ENCODE data around the gene PXMP4.

DNA sequence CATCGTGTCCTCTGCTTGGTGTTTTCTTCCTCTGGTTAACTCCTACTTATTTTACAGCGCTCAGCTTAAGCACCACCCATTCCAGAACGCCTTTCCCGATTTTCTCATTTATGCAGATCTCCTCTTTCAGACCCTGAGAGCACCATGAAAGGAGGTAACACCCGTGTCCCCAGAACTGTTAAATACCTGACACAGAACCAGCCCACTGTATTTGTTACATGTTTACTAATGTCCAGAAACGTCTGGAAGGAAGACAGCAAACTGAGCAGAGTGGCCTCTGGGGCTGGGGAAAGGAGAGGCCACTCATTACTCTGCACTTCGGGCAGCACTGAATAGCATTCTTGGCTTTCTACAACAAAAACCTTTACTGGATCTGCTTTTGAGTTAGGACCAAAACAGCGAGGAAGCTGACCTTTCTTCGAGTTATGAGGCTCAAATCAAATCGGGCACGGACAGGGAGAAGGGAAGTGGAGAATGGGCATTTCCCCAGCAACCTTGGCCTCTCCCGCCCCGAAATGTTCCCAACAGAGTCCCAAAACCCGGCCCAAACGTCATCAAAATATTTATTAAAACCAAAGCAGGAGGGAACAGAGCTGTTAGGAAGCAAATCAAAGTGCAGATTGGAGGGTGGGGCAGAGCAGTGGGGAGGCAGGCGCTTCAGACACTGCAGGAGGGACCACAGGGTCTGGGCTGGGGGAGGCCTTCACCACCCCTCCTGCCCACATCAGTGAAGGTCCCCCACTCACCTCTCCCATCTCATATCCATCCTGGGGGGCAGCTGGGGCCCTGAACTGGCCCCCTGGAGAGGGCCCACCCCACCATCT is 44.8 kb downstream of the PXMP4 start:
- TF ChIP-seq, protein P1, sequence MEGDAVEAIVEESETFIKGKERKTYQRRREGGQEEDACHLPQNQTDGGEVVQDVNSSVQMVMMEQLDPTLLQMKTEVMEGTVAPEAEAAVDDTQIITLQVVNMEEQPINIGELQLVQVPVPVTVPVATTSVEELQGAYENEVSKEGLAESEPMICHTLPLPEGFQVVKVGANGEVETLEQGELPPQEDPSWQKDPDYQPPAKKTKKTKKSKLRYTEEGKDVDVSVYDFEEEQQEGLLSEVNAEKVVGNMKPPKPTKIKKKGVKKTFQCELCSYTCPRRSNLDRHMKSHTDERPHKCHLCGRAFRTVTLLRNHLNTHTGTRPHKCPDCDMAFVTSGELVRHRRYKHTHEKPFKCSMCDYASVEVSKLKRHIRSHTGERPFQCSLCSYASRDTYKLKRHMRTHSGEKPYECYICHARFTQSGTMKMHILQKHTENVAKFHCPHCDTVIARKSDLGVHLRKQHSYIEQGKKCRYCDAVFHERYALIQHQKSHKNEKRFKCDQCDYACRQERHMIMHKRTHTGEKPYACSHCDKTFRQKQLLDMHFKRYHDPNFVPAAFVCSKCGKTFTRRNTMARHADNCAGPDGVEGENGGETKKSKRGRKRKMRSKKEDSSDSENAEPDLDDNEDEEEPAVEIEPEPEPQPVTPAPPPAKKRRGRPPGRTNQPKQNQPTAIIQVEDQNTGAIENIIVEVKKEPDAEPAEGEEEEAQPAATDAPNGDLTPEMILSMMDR (IDR thresholded peaks at IDR 0.05): no peak
- TF ChIP-seq, protein P2, sequence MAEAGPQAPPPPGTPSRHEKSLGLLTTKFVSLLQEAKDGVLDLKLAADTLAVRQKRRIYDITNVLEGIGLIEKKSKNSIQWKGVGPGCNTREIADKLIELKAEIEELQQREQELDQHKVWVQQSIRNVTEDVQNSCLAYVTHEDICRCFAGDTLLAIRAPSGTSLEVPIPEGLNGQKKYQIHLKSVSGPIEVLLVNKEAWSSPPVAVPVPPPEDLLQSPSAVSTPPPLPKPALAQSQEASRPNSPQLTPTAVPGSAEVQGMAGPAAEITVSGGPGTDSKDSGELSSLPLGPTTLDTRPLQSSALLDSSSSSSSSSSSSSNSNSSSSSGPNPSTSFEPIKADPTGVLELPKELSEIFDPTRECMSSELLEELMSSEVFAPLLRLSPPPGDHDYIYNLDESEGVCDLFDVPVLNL (CRISPR knock-in tag; IDR thresholded peaks at IDR 0.05; ENCODE audit: borderline replicate concordance, low read depth): no peak
- TF ChIP-seq, protein P3, sequence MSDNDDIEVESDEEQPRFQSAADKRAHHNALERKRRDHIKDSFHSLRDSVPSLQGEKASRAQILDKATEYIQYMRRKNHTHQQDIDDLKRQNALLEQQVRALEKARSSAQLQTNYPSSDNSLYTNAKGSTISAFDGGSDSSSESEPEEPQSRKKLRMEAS (CRISPR knock-in tag; IDR thresholded peaks at IDR 0.05): no peak
- TF ChIP-seq ZNF232 (CRISPR knock-in tag; IDR thresholded peaks at IDR 0.05) (no peak), NFYB (CRISPR knock-in tag; conservative IDR thresholded peaks at IDR 0.05; ENCODE audit: low read depth) (no peak), NR2C2 (CRISPR knock-in tag; IDR thresholded peaks at IDR 0.05) (no peak), ZNF317 (CRISPR knock-in tag; IDR thresholded peaks at IDR 0.05; ENCODE audit: borderline replicate concordance, low read depth) (no peak), GTF2I (CRISPR knock-in tag; conservative IDR thresholded peaks at IDR 0.05) (no peak), JUN (CRISPR knock-in tag; IDR thresholded peaks at IDR 0.05) (no peak), NFATC4 (CRISPR knock-in tag; IDR thresholded peaks at IDR 0.05) (no peak), GABPB1 (CRISPR knock-in tag; IDR thresholded peaks at IDR 0.05) (0 out of 2 replicates have a peak, but pooled peaks have one; percentile 31)
- TF ChIP-seq, protein P4, sequence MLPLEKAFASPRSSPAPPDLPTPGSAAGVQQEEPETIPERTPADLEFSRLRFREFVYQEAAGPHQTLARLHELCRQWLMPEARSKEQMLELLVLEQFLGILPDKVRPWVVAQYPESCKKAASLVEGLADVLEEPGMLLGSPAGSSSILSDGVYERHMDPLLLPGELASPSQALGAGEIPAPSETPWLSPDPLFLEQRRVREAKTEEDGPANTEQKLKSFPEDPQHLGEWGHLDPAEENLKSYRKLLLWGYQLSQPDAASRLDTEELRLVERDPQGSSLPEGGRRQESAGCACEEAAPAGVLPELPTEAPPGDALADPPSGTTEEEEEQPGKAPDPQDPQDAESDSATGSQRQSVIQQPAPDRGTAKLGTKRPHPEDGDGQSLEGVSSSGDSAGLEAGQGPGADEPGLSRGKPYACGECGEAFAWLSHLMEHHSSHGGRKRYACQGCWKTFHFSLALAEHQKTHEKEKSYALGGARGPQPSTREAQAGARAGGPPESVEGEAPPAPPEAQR (CRISPR knock-in tag; IDR thresholded peaks at IDR 0.05): no peak
- TF ChIP-seq, protein P5, sequence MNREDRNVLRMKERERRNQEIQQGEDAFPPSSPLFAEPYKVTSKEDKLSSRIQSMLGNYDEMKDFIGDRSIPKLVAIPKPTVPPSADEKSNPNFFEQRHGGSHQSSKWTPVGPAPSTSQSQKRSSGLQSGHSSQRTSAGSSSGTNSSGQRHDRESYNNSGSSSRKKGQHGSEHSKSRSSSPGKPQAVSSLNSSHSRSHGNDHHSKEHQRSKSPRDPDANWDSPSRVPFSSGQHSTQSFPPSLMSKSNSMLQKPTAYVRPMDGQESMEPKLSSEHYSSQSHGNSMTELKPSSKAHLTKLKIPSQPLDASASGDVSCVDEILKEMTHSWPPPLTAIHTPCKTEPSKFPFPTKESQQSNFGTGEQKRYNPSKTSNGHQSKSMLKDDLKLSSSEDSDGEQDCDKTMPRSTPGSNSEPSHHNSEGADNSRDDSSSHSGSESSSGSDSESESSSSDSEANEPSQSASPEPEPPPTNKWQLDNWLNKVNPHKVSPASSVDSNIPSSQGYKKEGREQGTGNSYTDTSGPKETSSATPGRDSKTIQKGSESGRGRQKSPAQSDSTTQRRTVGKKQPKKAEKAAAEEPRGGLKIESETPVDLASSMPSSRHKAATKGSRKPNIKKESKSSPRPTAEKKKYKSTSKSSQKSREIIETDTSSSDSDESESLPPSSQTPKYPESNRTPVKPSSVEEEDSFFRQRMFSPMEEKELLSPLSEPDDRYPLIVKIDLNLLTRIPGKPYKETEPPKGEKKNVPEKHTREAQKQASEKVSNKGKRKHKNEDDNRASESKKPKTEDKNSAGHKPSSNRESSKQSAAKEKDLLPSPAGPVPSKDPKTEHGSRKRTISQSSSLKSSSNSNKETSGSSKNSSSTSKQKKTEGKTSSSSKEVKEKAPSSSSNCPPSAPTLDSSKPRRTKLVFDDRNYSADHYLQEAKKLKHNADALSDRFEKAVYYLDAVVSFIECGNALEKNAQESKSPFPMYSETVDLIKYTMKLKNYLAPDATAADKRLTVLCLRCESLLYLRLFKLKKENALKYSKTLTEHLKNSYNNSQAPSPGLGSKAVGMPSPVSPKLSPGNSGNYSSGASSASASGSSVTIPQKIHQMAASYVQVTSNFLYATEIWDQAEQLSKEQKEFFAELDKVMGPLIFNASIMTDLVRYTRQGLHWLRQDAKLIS (CRISPR knock-in tag; IDR thresholded peaks at IDR 0.05; ENCODE audit: borderline replicate concordance): no peak

Data from WTC11 (cell line).